HG02943 (cell line): ENCODE data around the gene ZNF524.
"Not testable (repeated sequence)": the region's sequence is repeated elsewhere in the genome, so short reads cannot be mapped to it uniquely, and the experiment has no call there.

ENCODE experiments used
- ATAC-seq: cut with Tn5 transposase; IDR thresholded peaks from one replicate; pipeline ENCODE4 v1.9.1; 2021; ENCODE audit warnings: mild to moderate bottlenecking, low read depth, moderate library complexity; ENCODE audit not compliant: unreplicated experiment

The ZNF524 gene

DNA sequence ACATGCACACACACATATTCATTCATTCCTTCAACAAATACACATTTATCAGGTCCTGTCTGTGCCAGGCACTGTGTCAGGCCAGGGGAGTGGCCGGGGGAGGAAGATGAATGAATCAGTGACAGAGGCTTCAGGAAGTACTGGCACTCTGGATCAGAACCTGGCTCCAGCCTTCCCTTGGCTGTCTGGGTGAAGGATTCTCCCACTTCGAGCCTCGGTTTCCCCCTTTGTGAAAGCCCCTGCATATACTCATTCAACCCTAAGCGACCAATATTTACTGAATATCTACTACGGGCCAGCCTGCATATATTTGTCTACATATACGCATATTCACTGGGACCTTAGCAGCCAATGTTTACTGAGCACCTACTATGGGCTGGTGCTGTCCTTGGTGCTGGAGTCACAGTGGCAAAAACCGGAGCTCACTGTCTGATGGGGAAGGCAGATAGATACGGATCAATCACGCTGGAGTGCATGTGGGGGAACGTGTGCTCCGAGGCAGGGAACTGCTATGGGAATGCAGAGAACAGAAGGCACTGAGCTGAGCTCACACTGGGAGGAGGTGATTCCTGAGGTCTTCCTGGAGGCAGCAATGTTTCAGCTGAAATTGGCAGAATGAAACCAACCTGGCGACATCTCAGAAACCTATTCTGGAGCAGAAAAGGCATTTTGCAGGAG, 18.8 kb upstream of the ZNF524 start:
- no peak for ATAC-seq

DNA sequence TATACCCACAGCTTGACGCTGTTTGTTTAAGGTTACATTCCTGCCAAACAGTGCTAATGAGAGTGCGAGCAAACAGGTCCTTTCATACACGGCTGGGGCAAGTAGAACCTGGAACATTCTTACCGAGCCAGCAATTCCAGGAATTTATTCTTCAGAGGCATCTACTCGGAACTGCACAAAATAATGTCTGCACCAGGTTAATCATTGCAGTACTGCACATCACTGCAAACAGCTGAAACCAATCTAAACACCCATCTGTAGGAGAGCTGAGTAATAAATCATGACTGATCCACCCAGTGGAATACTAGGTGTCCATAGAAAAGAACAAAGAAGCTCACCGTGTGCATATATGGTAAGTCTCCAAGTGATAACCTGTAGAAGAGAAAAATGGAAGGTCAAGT, 18.3 kb upstream of the ZNF524 start:
- ATAC-seq = no peak

DNA sequence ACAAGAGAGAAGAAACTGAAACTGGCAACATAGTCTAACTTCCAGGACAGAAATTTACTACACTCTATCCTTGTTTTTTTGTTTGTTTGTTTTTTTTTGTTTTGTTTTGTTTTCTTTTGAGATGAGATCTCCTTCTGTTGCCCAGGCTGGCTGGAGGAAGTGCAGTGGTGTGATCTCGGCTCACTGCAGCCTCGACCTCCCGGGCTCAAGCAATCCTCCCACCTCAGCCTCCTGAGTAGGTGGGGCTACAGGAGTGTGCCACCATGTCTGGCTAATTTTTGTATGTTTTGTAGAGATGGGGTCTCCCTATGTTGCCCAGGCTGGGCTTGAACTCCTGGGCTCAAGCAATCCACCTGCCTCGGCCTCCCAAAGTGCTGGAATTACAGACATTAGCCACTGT, 17.8 kb upstream of the ZNF524 start:
- not testable (repeated sequence) for ATAC-seq

GRCh38 chr19:55583897-55584296, 16.2 kb upstream of the ZNF524 start:
- ATAC-seq = not testable (repeated sequence)

DNA sequence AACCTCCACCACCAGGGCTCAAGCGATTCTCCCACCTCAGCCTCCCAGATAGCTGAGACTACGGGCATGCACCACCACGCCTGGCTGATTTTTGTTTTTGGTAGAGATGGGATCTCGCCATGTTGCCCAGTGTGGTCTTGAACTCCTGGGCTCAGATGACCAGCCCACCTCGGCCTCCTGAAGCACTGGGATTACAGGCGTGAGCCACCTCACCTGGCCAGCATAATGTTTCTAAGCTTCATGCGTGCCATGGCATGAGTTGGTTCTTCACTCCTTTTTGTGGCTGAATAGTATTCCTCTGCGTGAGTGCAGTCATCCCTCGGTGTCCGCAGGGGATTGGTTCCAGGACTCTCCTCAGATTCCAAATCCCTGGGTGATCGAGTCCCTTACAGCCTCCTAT, 15.2 kb upstream of the ZNF524 start:
- ATAC-seq = no peak

DNA sequence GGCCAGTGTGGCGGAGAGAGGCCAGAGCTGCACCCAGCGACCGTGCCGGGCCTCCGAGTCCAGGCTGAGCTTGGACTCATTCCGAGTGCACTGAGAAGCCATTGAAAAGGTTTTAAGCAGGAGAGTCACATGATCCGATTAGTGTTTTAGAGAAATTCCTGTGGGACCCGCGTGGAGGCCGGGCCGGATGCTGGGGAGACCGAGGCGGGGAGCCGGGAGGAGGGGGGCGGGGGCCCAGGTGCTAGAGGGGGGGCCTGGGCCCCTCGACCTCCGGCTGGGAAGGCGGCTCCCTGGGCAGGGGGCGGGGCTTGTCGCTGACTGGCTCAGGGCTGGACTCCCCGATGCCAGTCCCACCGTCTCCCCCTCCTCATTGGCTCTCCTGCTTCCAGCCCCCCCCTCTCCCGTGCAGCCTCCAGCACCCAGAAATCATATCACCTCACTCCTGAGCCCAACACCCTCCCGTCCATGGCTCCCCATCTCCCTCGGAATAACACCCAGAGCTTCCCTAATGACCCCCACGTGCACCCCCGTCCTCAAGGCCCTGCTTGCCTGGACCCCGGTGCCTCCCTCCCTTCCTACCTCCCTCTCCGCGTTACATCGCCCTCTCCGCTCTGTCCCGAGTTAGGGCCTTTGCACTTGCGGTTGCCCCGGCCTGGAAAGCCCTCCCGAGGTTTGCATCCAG, 14.3 kb upstream of the ZNF524 start:
- no peak for ATAC-seq

DNA sequence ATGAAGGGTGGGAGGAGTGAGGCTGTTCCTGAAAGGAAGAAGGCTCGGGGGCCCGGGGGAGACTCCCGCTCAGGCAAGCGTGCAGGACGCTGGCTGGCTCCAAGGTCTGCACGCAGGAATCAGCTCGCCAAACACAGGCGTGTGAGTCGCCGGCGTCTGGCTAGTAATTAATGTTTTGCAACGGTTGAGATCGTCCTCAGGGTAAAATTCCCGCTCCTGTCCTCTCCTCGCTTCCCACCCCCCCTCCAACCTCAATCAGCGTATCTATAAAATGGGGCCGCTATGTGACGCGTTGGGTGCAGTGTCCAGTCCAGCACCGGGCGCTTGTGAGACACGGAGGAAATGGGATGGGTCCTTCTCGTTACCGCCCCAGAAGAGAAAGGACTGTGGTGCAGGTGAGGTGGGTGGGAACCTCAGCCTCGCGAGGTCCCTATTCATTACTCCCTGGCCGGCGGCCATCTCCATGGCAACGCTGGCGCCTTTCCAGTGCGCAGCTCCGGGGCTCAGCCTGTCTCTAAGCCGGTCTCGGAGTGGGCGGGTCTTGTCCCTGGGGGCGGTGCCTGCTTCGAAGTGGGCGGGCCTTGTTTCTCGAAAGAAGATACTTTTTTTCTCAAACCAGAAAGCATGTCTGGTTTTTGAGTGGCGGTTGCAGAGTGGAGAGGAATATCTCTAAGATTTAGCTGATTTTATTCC, 13.0 kb upstream of the ZNF524 start:
- ATAC-seq = no peak

GRCh38 chr19:55588738-55589137, 11.3 kb upstream of the ZNF524 start:
- no peak for ATAC-seq

DNA sequence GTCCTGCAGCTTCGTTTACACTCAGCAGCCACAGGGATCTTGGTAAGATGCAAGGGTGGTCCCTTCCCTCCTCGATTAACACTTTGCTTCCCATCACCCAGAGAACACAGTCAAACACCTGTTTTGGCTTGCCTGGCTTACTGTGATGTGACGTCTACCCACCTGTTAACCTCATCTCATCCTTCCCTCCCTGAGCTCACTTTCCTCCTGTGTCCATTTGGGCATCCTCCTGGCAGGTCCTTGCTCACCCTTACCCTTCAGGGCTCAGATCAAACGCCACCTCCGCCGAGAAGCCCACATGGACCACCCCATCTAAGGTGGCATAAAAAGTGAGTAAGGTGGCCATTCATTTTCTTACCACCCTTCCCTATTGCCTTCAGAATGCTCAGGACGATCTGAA, 10.0 kb upstream of the ZNF524 start:
- ATAC-seq = no peak

GRCh38 chr19:55590617-55591016, 9.5 kb upstream of the ZNF524 start:
- ATAC-seq = no peak

DNA sequence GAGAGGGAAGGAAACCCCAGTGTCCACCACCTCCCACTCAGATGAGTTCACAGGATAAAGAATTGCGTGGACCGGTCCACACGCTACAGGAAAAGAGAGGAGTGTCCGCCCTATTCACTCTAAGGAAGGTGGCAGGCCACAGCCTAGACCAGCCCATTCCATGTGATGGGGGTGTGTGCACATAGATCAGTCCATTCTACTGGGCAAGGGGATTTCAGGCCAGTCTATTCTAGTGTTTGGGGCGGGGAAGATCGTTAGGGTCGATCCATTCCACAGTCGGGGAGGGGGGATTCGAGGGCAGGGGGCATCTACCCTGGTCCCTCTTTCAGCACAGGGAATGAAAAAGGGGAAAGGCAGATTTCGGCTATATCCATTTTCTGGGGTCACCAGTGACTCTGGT, 8.5 kb upstream of the ZNF524 start:
- ATAC-seq = no peak

DNA sequence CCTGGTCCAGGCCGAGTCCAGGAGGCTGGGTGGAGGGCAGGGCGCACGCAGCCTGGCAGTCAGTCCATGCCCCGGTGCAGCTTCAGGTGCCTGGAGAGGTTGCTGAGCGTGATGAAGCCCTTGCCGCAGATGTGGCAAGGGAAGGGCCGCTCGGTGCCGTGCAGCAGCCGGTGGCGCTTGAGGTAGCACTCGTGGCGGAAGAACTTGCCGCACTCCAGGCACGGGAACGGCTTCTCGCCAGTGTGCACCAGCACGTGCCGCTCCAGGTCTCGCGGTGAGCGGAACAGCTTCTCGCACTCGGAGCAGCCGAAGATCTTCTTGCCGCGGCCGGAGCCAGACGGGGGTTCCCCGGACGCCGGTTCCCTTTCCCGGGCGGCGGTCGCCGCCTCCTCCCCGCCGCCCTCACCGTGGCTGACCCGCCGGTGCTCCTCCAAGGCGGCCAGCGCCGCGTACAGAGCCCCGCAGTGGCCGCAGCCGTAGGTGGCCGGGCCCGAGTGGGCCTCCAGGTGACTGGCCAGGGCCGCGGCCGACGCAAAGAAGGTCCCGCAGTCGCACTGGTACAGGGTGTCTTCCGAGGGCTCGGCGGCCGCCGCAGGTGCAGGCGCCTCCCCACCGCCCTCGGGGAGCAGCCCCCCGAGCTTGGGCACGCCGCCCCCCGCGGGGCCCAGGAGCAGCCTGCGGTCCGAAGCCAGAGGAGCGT, 7.5 kb upstream of the ZNF524 start:
- ATAC-seq = no peak

DNA sequence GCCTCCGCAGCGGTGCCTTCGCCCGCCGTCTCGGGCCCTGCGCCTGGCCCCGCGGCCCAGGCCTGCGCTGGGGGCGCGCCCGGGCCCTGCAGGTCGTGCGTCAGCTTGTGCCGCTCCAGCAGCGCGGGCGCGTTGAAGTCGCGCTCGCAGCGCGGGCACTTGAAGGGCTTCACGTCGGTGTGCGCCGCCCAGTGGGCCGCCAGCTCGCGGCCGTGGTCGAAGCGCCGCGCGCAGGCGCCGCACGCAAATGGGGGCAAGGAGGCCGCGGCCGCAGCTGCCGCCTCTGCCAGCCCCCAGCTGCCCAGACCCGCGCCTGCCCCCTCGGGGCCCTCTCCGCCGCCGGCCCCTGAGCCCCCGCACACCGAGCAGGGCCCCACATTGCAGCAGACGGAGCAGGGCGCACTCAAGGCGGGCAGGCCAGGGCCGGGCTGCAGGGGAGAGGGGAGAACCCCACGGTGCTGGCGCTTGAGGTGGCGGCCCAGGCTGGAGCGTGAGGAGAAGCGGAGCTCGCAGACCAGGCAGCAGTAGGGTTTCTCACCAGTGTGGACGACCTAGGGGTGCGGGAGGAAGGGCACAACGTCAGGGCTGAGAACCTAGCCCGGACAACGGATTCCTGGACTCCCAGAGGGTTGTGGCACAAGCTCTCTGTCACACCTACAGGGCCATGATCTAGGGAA, 6.9 kb upstream of the ZNF524 start:
- no peak for ATAC-seq

GRCh38 chr19:55594996-55595545, 5.0 kb upstream of the ZNF524 start:
- no peak for ATAC-seq

- ATAC-seq = no peak
Measured at GRCh38 chr19:55596304-55596703, 3.8 kb upstream of the ZNF524 start.

DNA sequence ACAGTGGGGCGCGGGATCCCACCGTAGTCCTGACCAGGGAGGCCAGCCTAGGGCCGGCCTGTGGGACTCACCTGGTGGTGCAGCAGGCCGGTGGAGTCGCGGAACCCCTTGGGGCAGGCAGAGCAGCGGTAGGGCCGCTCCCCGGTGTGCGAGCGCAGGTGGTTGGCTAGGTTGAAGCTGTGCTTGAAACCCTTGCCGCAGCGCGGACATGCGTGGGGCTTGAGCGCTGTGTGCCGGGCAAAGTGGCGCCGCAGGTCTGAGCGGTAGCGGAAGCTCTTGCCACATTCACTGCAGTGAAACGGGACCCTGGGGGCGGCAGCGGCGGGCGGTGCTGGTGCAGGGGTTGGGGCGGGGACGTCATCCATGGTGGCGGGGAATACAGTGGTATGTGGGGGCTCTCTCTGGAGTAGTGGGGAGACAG, 2.6 kb upstream of the ZNF524 start:
- no peak for ATAC-seq

- no peak for ATAC-seq
Measured at GRCh38 chr19:55598034-55598433, 2.1 kb upstream of the ZNF524 start.

DNA sequence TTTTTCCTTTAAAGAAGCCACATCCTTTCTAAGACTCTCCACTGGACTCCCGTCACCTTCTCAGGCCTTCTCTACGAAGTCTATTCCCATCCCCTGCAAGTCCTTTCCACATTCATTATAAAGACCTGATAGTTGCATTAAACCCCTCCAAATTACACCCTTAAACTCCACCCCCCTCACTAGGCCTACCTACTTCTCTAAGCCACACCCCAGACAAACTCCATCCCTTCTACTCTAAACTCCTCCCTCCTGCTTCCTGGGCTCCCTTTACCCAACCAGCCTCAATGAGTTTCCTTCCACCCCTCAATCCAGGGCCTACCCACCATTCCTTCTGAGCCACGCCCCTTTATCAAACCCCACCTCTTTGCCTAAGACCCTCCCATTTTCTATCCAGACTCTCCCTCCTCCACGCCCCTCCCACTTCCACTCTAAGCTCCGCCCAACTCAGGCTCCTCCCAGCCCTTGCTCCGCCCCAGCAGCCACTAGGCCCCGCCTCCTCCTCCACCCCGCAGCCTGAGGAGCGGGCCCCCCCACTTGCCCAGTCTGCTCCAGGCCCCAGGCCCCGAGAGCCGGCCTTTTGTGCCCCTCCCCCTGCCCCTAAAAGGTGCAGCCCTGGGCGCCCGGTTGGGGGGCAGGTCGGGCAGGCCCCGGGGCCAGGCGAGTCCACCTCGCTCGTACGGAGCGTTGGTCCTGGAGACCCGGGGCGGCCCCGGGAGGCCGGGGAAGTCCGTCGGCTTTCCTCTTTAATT, 1.2 kb upstream of the ZNF524 start:
- peak; percentile 50 for ATAC-seq

DNA sequence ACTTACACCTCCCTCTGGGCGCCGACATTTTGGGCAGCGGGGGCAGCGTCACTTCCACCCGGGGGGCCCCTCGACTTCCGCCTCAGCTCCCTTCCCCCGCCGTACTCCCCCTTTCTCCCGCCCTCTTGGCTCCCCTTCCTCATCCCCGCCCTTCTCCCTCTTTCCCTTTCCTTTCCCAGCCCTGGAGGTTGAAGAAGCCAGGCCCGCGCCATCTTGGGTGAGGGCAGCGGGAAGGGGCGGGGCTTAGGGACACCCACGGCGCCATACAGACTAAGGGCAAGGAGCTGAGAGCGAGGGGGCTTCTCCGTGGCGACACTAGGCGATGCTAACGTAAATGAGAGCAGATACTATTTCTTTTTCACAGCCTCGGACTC, 633 bp upstream of the ZNF524 start, which contains the start of gene FIZ1:
Gene FIZ1 (minus strand): TSS at position 50 of the 374 bp plus-strand sequence. CDS start 1,652 bp downstream, outside the sequence.
- peak; percentile 58 for ATAC-seq

- ATAC-seq = no peak
Measured at GRCh38 chr19:55600662-55601028, 557 bp downstream of the ZNF524 start.
